Skeletal muscle satellite cell (primary cell): ENCODE data around the gene GNAI2. TPM values are rescaled to one million over a fixed set of nuclear protein-coding genes. Genes with fewer than 3 reads are reported as not detected.

Experiments used
- H3K27me3 ChIP-seq: 2 replicates; pipeline ENCODE4 v1.7.0; 2013; ENCODE audit warnings: low read length; ENCODE audit not compliant: control insufficient read depth, insufficient read depth
- H3K36me3 ChIP-seq: 2 replicates; pipeline ENCODE4 v1.7.0; 2013; ENCODE audit warnings: mild to moderate bottlenecking, control low read depth, low read length; ENCODE audit not compliant: insufficient read depth
- H3K4me1 ChIP-seq: 2 replicates; pipeline ENCODE4 v1.7.0; 2013; ENCODE audit warnings: low read length; ENCODE audit not compliant: control insufficient read depth, insufficient read depth
- H3K4me2 ChIP-seq: 2 replicates; pipeline ENCODE4 v1.7.0; 2013; ENCODE audit warnings: mild to moderate bottlenecking, low read length
- H3K4me3 ChIP-seq: 2 replicates; pipeline ENCODE4 v1.7.0; 2013; ENCODE audit warnings: low read length
- H3K9ac ChIP-seq: 2 replicates; pipeline ENCODE4 v1.7.0; 2013; ENCODE audit warnings: mild to moderate bottlenecking, low read depth, low read length, moderate library complexity
- H3K9me3 ChIP-seq: replicated peaks from 2 replicates; pipeline ENCODE4 v1.7.0; 2013; ENCODE audit warnings: mild to moderate bottlenecking, control low read depth, low read length
- small RNA-seq: library from RNA; depleted of rRNA; stranded (forward); fragments of <200 nt; gene quantifications from one replicate; pipeline ENCODE3, GENCODE V24; 2012

GNAI2 gene

GRCh38 chr3:50299929-50300680 is 64.1 kb downstream of the GNAI2 start:
- H3K4me3 ChIP-seq: peak overlapping the region; percentile 68
- peak overlapping the region; percentile 87 for H3K4me2 ChIP-seq
- H3K9me3 ChIP-seq: no peaks in the 10 kb centered on the region
- no peaks in the 10 kb centered on the region for H3K36me3 ChIP-seq
- H3K4me1 ChIP-seq: peaks cover 22% of the 10 kb centered on the region
- H3K9ac ChIP-seq: peak overlapping the region; percentile 76
- H3K27me3 ChIP-seq: no peaks in the 10 kb centered on the region

- H3K4me3 ChIP-seq: peak overlapping the region; percentile 68
- peaks cover 22% of the 10 kb centered on the region for H3K4me1 ChIP-seq
- H3K27me3 ChIP-seq: no peaks in the 10 kb centered on the region
- peak overlapping the region; percentile 76 for H3K9ac ChIP-seq
- no peaks in the 10 kb centered on the region for H3K9me3 ChIP-seq
- no peaks in the 10 kb centered on the region for H3K36me3 ChIP-seq
- H3K4me2 ChIP-seq: peak overlapping the region; percentile 87
Observed at GRCh38 chr3:50300681-50301254, 64.8 kb downstream of the GNAI2 start.

DNA sequence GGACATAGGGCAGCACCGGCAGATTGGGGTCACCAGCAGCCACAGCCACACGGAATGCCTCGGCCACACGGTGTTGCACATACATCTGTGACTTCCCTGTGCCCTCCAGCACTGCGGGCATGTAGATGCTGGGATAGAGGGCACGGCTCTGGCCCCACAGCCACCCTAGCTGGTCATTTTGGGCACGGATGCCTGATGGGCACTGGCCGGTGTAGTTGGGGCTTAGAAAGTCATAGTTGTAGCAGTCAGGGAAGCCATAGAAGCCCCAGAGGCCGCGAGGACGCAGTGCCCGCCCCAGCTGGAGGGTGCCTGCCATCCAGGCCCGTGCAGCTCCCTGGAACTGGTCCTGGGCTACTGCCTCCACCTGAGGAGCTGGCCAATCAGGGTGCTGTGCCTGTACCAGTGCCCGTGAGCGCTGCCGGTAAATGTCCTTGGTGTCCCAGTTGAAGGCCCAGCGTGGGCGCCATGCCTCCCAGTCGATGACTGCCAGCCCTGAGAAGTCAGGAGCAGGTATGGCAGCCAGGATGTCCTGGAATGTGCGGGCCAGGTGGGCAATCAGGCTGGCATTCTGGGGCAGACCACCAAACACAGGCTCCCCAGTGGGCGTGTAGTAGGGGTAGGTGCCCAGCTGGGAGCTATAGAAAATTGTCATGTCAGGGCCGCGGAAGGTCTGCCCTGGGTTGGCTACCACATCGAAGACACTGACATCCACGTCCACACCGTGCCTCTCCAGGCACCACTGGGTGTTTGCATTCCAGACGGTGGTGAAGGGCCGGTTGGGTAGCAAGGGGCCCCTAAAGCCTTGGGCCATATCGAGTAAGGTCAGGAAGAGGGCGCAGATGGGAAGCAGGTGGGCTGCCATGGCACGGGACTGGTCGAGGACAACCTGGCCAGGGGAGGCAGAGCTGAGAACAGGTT is 66.3 kb downstream of the GNAI2 start:
- no peak overlapping the region for H3K4me3 ChIP-seq
- no peak overlapping the region for H3K9ac ChIP-seq
- no peaks in the 10 kb centered on the region for H3K9me3 ChIP-seq
- no peaks in the 10 kb centered on the region for H3K27me3 ChIP-seq
- H3K36me3 ChIP-seq: no peaks in the 10 kb centered on the region
- H3K4me2 ChIP-seq: no peak overlapping the region
- H3K4me1 ChIP-seq: peaks cover 22% of the 10 kb centered on the region

GRCh38 chr3:50303013-50303815 is 67.2 kb downstream of the GNAI2 start, which contains the start of gene HYAL1:
TSS of gene HYAL1 (minus strand) at chr3:50303574. CDS start at chr3:50302956, 618 bp downstream.
- Histone ChIP-seq H3K4me3 (no peak within 1 kb of the TSS), H3K9me3 (no peaks in the 10 kb centered on the region), H3K4me1 (peaks cover 19% of the 10 kb centered on the region), H3K9ac (no peak within 1 kb of the TSS), H3K27me3 (no peaks in the 10 kb centered on the region), H3K4me2 (no peak within 1 kb of the TSS), H3K36me3 (no peaks in the 10 kb centered on the region)

GRCh38 chr3:50304601-50305000 is 68.6 kb downstream of the GNAI2 start:
- H3K4me1 ChIP-seq: peaks cover 11% of the 10 kb centered on the region
- H3K9ac ChIP-seq: no peak overlapping the region
- H3K4me2 ChIP-seq: no peak overlapping the region
- no peak overlapping the region for H3K4me3 ChIP-seq
- H3K36me3 ChIP-seq: no peaks in the 10 kb centered on the region
- H3K27me3 ChIP-seq: no peaks in the 10 kb centered on the region
- no peaks in the 10 kb centered on the region for H3K9me3 ChIP-seq

Small RNA genes within 50 kb of the gene (small RNA-seq; reads per million reads assigned to genes)
- not detected for gene MIR5787
